ENCODE measurements around the gene SLC13A5.
"Not testable (repeated sequence)": the region's sequence is repeated elsewhere in the genome, so short reads cannot be mapped to it uniquely, and the experiment has no call there.

SLC13A5 gene

GRCh38 chr17:6663200-6663599 lies 50.0 kb downstream of the SLC13A5 start:
- not testable (repeated sequence) for DNase-seq (ENCODE audit: low read depth in 2 of 2)

- no peak for DNase-seq (ENCODE audit: low read depth in 2 of 2)
These were observed 51.7 kb downstream of the SLC13A5 start for GRCh38 chr17:6661464-6661848.

- no peak for DNase-seq (ENCODE audit: low read depth in 2 of 2)
These were observed 52.2 kb downstream of the SLC13A5 start for GRCh38 chr17:6660805-6661463.

DNA sequence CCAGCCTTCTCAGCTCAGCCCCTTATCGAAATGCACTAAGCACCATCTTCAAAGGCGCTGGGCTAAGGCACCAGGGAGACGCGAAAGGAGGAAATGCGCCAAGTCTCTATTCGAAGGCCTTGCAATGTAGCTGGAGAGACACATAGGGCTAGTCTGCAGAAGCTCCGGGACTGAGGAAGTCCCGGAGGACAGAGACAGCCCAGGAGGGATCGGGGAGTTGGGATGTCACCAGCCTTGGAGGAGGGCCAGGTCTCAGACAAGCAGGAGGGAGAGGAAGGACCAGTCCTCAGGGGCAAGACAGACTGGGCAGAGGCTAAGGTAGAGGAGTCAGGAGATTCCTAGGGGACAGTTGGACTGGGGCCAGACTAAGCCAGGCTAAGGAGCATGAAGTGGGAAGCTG lies 53.1 kb downstream of the SLC13A5 start:
- no peak for DNase-seq (ENCODE audit: low read depth in 2 of 2)

DNA sequence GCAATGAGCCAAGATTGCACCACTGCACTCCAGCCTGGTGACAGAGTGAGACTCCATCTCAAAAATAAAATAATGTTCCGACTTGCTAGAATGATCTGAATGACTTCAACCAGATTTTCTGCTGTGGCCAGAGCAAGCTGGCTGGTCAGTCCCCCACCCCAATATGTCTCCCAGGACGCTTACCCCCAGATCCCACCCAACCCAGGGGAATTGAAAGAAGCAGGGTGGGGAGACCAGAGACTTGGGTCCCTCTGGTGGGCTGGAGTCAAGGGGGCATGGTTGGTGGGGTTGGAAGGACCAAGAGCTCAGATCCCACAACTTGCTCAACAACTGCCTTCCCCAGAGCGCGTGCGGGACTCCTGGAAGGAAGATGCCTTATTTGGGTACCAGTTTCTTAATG lies 54.8 kb downstream of the SLC13A5 start:
- not testable (repeated sequence) for DNase-seq (ENCODE audit: low read depth in 2 of 2)

GRCh38 chr17:6657633-6658287 lies 55.4 kb downstream of the SLC13A5 start:
- DNase-seq (ENCODE audit: low read depth in 2 of 2) = no peak

DNA sequence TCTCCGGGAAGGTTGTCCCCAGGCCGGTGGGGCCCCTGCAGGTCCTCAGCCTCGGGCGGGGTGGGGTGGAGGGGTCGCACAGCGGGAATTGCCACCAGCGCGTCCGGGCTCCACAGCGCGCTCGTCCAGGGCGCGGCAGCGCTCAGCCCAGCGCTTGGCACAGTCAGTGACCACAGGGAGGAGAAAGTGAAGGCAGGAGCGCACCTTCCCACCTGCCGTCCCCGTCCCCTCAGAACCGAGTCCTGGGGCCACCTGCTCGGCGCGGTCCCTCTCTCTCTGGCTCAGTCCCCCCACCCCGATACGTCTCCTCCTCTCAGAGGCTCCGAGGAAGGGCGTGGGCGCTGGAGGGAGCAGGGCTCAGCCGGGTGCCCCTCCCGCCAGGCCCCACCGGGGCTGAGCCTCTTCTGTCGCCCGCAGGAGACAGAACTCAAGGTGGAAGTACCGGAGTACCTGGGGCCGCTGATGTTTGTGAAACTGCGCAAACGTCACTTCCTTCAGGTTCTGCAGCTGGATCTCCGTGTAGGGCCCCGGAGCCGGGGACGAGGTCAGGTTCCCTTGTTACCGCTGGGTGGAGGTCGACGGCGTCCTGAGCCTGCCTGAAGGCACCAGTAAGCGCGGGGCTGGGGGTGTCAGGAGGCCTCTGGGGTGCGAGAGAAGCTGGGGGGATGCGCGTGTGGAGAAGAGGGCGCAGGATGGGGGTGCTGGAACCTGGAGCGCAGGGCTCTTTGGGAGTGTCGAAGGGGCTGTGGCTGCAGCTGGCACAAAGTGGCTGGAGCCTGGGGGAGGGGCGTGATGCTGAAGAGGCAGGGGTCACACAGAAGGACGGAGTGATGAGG lies 56.2 kb downstream of the SLC13A5 start:
- DNase-seq (ENCODE audit: low read depth in 2 of 2) = peak in 1 of 2 donors; percentile 59

DNA sequence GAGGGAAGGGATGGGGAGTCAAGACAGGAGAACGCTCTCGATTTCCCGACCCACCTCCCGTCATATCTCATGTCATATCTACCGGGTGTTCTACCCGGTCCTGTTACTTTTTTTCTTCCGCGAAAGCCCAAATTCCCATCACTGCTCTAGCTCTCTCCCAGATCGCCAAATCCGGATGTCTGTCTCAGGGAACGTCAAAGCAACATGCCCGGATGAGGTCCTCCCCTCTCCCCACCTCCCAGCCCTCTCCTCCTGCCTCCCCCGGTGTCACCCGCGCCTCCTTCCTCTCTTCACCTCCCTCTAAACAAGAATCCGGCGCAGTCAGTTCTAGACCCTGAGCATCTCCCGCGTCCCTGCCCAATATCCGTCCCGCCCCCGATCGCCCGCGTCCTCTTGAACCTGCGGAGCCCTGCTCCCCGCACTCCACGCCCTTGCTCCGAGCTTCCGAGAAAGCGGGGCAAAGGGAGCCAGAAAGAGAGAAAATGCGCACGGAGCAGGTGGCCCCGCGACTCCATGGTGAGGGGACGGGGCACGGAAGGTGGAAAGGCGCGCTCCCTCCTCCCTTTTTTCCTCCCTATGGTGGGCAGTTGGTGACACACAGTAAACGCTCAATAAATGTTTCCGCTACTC lies 57.3 kb downstream of the SLC13A5 start:
- not testable (repeated sequence) for DNase-seq (ENCODE audit: low read depth in 2 of 2)

DNA sequence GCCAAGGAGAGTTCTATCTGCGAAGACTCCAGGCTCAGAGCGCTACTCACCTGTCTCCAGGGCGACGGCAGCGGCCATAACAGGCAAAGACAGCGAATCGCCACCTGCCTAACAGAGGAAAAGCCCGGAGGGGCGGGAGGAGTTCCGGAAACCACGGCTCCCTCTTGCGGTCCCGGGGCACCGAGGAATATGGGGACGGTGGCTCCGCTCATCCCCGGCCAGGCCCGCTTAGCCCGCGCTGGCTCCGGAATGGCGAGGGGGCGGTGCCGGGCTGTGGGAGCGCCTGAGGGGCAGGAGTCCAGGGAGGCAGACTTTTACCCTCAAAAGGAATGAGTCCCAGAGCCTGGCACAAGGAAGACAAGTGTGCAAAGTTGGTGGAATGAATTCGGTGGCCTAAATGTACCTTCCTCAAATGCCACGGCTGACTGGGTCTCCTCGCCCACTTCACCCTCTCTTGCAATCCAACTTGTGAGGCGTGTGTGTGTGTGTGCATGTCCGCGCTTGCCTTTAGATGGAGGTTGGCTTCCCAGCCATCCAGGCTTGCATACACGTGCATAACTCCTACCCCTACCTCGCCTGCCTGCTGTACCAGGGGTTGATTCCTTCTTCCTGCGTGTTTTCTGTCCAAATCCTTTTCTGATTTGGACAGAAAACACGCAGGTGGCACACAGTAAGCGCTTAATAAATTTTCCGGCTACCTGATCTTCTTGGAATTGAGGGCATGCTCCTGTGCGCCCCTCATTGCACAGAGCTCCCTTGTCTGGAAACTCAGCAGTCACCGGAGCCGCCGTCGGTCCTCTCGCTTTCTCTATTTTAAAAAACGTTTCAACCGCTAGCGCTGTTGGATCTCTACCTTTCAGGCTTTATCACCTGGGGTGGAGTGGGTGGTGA lies 58.1 kb downstream of the SLC13A5 start:
- DNase-seq (ENCODE audit: low read depth in 2 of 2) = no peak

- no peak for DNase-seq (ENCODE audit: low read depth in 2 of 2)
These were observed 61.2 kb downstream of the SLC13A5 start for GRCh38 chr17:6651919-6652452.

- DNase-seq (ENCODE audit: low read depth in 2 of 2) = peak; percentile 92 to 95
These were observed 61.7 kb downstream of the SLC13A5 start, which contains the start of the genes C17orf100 and MED31 for GRCh38 chr17:6651354-6651918. C17orf100 (plus strand) TSS chr17:6651762; CDS start chr17:6651914, 152 bp downstream. MED31 (minus strand) TSS chr17:6651605; CDS start chr17:6651528, 77 bp downstream.

DNA sequence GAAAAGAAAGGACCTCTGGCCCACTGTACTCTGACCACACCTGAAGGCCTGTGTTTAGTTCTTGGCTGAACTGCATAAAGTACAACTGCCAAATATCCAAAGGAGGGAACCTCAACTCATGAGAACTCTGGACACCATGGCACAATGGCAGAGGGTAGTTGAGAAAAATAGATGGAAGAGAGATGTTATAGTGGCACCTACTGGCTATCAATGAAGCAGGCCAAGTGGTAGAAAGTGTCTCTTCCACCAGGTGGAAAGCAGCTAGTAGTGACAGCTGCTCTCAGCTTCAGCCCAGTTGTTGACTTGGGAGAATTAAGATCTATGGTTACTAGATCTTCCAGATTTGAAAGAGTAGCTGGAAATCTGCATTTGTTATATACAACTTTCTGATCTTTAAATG lies 65.0 kb downstream of the SLC13A5 start:
- DNase-seq (ENCODE audit: low read depth in 2 of 2) = no peak

- no peak for DNase-seq (ENCODE audit: low read depth in 2 of 2)
These were observed 69.6 kb downstream of the SLC13A5 start for GRCh38 chr17:6643451-6644125.

- DNase-seq (ENCODE audit: low read depth in 2 of 2) = no peak
These were observed 70.6 kb downstream of the SLC13A5 start for GRCh38 chr17:6642592-6642991.

DNA sequence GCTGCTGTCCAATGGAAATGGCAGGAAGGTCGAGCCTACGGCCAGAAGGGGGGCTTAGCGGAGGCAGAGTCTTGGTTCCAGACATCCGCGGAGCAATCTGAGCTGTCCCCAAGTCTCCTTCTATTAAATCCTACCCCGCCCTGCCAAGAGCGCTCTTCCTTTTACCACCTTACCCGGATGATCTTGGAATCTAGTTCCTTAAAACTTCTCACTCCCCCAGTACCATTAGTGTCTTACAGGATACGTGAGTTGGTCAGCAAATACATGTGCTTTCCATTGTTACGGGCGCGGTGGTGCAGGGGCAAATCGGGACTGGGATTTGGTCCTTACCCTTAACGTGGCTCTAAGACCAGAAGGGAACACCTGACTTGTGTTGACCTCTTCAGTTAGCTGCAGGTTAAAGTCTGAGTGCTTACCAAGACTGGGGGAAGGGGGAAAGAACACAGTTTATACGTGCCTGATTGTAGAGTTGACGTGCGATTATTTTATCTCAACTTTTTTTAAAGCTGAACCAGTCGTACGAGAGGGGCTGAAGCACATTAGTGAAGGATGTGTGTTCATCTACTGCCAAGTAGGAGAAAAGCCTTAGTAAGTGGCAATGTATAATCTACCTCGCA lies 71.8 kb downstream of the SLC13A5 start:
- no peak for DNase-seq (ENCODE audit: low read depth in 2 of 2)

DNA sequence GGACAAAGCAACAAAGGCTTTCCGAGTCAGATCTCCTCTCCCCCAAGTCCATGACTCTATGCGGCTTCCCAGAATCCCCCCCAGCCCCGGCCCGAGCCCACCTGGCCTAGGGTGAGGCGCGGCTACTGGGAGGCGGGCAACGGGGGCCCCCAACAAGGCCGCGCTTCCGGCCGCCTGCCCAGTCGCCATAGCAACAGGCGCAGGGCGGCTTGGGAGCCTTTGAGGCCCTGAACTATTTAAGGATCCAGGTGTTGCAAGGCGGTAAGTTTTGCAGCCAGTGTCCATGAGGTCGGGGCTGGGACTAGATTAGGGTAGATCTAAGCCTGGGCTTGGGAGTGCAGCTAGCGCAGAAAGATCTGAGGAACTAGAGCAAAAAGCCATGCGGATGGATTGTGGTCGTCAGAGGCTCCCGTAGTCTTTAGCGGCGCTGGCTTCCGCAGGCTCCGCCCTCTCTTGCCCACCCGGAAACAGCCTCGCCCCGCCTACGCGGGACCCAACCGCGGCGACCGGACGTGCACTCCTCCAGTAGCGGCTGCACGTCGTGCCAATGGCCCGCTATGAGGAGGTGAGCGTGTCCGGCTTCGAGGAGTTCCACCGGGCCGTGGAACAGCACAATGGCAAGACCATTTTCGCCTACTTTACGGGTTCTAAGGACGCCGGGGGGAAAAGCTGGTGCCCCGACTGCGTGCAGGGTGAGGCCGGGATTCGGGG lies 72.5 kb downstream of the SLC13A5 start, which contains the start of the genes KIAA0753 and TXNDC17:
Gene KIAA0753, minus strand, starts transcription at position 176 of the 711 bp plus-strand sequence. CDS start 5,608 bp downstream, outside the sequence.
Gene TXNDC17, plus strand, starts transcription at position 525 of the 711 bp plus-strand sequence. Its CDS starts 23 bp downstream, at position 548.
- peak; percentile 93 for DNase-seq (ENCODE audit: low read depth in 2 of 2)

DNA sequence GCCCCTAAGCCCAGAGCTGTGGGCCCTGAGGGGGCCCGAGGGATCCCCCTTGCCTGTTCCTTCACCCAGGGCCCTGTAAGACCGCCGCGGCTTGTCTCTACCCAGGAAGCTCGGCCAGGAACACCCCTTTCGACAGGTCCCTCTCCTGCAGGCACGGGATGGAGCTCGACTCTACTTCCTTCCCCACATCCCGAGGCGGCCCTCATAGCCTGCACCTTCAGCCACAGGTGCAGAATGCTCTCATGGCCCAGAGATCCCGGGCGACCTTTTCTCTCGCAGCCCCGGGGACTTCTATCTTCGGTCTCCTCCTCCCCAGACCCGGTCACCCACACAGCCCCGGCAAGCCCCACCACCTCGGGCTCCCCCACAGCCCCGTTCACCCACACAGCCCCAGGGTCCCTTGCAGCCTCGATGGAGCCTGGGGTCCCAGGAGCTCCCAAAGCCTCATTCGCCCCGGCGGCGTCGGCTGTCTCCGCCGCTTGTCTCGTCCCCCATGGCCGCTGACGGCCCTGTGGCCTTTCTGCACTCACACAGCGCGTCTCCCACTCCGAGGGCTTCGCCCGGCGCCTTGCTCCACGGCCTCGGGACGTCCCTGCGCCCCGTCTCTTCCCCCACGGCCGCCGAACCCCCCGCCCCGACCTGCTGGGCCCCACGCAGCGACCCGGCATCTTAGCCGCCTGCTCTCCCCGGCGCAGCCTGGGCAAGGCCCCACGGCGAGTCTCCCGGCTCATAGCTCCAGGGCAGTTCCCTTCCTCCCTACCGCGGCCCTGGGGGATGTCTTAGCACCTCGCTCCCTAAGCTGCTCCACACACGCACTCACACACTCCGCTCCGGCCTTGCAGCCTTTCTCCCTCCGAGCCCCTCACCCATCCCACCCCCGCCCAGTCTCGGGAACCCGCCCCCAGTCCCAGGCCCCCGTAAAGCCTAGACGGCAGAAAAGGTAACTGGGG lies 73.3 kb downstream of the SLC13A5 start:
- DNase-seq (ENCODE audit: low read depth in 2 of 2) = no peak
